Muscle of leg (tissue), 11 donors: ENCODE data around the gene GRID1. TPM values are rescaled to one million over a fixed set of nuclear protein-coding genes. Genes with fewer than 3 reads are reported as not detected.
A peak's percentile ranks its signal among the peaks of the same experiment; 100 is the strongest.
"Not testable (repeated sequence)": the region's sequence is repeated elsewhere in the genome, so short reads cannot be mapped to it uniquely, and the experiment has no call there.

Experiments
- DNase-seq: peaks from one replicate; pipeline ENCODE4 v3.0.0; 2013
- H3K27ac ChIP-seq: one replicate; pipeline ENCODE4 v1.5.1; 2013; ENCODE audit warnings: mild to moderate bottlenecking, low read length, control low read depth
- H3K27me3 ChIP-seq: one replicate; pipeline ENCODE4 v1.6.1; 2013; ENCODE audit warnings: low read length; ENCODE audit not compliant: control insufficient read depth, insufficient read depth
- H3K36me3 ChIP-seq: one replicate; pipeline ENCODE4 v1.6.1; 2013; ENCODE audit warnings: low read length; ENCODE audit not compliant: control insufficient read depth, insufficient read depth
- H3K4me1 ChIP-seq: one replicate; pipeline ENCODE4 v1.6.1; 2013; ENCODE audit warnings: low read length; ENCODE audit not compliant: control insufficient read depth, insufficient read depth
- H3K4me3 ChIP-seq: one replicate; pipeline ENCODE4 v1.5.1; 2013; ENCODE audit warnings: low read length, control low read depth
- H3K9me3 ChIP-seq: replicated peaks from 2 replicates; pipeline ENCODE4 v1.6.1; 2013; ENCODE audit warnings: low read depth, low read length; ENCODE audit not compliant: control insufficient read depth
- WGBS: methylation state at CpG from one replicate; pipeline ENCODE4 v1.1.5; 2013; ENCODE audit warnings: missing lambda C conversion rate; ENCODE audit not compliant: insufficient coverage; 5-methylcytosine and 5-hydroxymethylcytosine counted together
- polyA plus RNA-seq, 8 donors: library from polyadenylated mRNA; unstranded; fragments of 120-200 nt; gene quantifications; one replicate each; pipeline versions ENCODE4 v1.2.1 to v1.2.3, GENCODE V29; 2013; ENCODE audit warnings: inconsistent platforms in 1 of 8, low replicate concordance in 1 of 8; ENCODE audit not compliant: insufficient read length in 8 of 8, insufficient read depth in 1 of 8
- total RNA-seq: library from RNA; stranded (reverse); fragments of 120-200 nt; gene quantifications from one replicate; pipeline ENCODE4 v1.2.4, GENCODE V29; 2013

The GRID1 gene
- total and polyA plus RNA-seq, 9 donors, result 2.4 to 6.1 (median 3.1) TPM

DNA sequence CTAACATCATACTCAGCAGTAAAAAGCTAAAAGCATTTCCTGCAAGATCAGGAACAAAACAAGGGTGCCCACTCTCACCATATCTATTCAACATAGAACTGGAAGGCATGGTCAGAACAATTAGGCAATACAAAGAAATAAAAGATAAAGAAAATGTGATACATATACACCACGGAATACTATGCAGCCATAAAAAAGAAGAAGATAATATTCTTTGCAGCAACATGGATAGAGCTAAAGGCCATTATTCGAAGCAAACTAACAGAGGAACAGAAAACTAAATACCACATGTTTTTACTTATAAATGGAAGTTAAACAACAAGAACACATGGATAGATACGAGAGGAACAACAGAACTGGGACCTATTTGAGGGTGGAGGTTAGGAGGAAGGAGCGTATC, 652.7 kb downstream of the GRID1 start:
- Histone ChIP-seq H3K27ac (no peak overlapping the region), H3K27me3 (no peaks in the 10 kb centered on the region), H3K36me3 (no peaks in the 10 kb centered on the region), H3K4me3 (no peak overlapping the region), H3K9me3 (no peaks in the 10 kb centered on the region), H3K4me1 (no peaks in the 10 kb centered on the region)
- no CpG with 5 or more reads among the region's 4 CpGs for WGBS
- DNase-seq, result no peak

DNA sequence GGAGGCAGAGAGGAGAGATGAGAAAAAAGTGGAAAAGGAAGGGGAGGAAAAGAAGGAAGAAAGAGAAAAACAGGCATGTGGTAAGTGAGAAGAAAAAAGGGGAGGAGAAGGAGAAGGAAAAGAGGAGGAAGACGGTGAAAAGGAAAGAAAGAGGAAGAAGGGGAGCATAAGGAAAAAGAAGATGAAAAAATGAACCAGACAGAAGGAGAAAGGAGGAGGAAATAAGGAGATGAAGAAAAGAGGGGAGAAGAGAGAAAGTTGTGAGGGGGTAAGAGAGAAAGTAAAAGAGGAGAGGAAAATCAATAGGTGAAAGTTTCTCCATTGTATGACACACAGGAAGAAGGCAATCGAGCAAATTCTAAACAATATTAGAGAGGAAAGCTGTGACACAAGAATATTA, 663.8 kb downstream of the GRID1 start:
- Histone ChIP-seq H3K27ac (no peak overlapping the region), H3K4me3 (no peak overlapping the region), H3K27me3 (no peaks in the 10 kb centered on the region), H3K9me3 (no peaks in the 10 kb centered on the region), H3K36me3 (no peaks in the 10 kb centered on the region), H3K4me1 (no peaks in the 10 kb centered on the region)
- WGBS, result 86% methylated on average over 1 of the region's 2 CpGs
- no peak for DNase-seq

DNA sequence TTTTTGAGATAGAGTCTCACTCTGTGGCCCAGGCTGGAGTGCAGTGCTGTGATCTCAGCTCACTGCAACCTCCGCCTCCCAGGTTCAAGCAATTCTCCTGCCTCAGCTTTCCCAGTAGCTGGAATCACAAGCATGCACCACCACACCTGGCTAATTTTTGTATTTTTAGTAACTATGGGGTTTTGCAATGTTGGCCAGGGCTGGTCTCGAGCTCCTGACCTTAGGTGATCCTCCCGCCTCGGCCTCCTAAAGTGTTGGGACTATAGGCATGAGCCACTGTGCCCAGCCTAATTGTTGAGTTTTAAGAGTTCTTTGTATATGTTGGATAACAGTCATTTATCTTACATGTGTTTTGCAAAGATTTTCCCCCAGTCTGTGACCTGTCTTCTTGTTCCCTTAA, 667.5 kb downstream of the GRID1 start:
- H3K27ac ChIP-seq, DNase-seq, H3K27me3 ChIP-seq, H3K36me3 ChIP-seq, H3K9me3 ChIP-seq, H3K4me3 ChIP-seq, H3K4me1 ChIP-seq: not testable (repeated sequence)
- 69% methylated on average over 3 of the region's 4 CpGs for WGBS

DNA sequence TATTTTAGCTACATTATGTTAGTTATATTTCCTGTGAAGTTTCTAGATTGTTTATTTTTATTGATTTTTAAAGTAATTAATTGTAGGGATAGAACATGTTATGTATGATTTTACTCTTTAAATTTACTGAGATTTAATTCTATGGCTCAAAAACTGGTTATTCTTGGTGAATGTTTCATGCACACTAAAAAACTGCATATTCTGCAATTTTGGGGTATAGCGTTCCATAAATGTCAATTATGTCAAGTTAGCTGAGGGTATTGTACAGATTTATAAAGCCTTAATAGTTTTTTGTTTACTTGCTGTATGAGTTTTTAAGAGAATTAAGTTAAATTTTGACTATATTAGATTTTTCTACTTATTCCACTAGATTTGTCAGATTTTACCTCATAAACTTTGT, 669.7 kb downstream of the GRID1 start:
- WGBS, result no CpG with 5 or more reads among the region's 1 CpG
- Histone ChIP-seq H3K36me3 (no peaks in the 10 kb centered on the region), H3K4me1 (no peaks in the 10 kb centered on the region), H3K27ac (no peak overlapping the region), H3K9me3 (no peaks in the 10 kb centered on the region), H3K4me3 (no peak overlapping the region), H3K27me3 (no peaks in the 10 kb centered on the region)
- no peak for DNase-seq

DNA sequence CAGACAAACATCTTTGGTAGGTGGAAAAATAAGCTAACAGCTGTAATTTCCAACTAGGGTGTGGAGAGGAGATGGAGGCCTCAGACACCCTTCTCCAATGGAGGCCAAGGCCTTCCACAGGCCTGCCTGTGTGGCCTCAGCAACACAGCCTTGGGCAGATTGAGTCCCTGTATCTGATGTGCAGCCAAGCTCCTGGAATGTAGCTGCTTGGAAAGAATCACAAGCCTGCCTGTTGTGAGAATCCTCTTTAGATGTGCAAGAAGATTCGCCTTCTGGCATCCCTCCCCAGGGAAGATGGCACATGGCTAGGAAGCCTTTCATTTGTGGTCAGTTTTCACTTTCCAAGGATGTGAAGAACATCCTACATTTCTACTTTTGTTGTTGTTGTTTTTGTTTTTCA, 684.0 kb downstream of the GRID1 start:
- WGBS, result no CpG with 5 or more reads among the region's 1 CpG
- no peaks in the 10 kb centered on the region for H3K36me3 ChIP-seq
- no peak overlapping the region for H3K4me3 ChIP-seq
- H3K27ac ChIP-seq, result no peak overlapping the region
- DNase-seq, result peak; percentile 10
- H3K27me3 ChIP-seq, result no peaks in the 10 kb centered on the region
- H3K9me3 ChIP-seq, result no peaks in the 10 kb centered on the region
- H3K4me1 ChIP-seq, result no peaks in the 10 kb centered on the region

DNA sequence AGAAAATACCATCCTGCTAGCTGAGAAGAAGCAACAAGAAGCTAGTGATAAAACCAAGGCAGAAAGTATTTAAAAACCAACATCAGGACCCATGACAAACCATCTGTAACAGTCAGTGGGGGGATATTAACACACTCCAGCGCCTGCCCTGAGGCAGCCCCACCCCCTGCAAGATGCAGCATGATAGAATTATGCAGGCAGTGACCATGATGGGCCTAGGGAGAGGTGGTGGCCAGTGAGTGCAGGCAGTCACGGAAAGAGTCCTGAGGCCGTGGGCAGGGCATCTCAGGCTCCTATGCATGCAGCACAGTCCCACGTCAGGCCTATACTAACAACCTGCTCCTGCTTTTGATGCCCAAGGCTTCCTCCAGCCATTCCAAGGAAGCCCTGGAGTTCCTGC, 686.9 kb downstream of the GRID1 start:
- Histone ChIP-seq H3K4me3 (no peak overlapping the region), H3K36me3 (no peaks in the 10 kb centered on the region), H3K27me3 (no peaks in the 10 kb centered on the region), H3K27ac (no peak overlapping the region), H3K9me3 (no peaks in the 10 kb centered on the region), H3K4me1 (no peaks in the 10 kb centered on the region)
- DNase-seq, result no peak
- WGBS, result 93% methylated on average over 2 of the region's 4 CpGs

DNA sequence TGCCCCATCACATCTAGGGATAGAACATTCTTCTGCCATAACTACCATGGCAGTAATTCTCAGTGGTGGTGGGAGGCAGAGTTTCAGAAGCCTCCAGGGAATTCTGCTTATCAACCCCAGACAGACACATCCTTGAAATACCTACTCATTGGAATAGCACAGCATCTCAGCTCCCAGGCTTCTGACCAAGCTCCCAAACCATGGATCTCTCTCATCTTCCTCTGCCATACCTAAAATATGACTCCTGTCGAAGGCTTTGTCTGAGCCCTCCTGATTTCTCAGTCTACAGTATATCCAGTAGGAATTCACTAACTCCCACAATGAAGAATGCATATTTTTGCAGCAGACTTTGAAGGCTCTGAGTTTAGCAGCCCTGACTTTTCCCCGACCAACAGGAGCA, 687.5 kb downstream of the GRID1 start:
- Histone ChIP-seq H3K27me3 (no peaks in the 10 kb centered on the region), H3K4me3 (no peak overlapping the region), H3K27ac (no peak overlapping the region), H3K4me1 (no peaks in the 10 kb centered on the region), H3K9me3 (no peaks in the 10 kb centered on the region), H3K36me3 (no peaks in the 10 kb centered on the region)
- no peak for DNase-seq
- WGBS, result 75% methylated on average over 1 of the region's 2 CpGs

DNA sequence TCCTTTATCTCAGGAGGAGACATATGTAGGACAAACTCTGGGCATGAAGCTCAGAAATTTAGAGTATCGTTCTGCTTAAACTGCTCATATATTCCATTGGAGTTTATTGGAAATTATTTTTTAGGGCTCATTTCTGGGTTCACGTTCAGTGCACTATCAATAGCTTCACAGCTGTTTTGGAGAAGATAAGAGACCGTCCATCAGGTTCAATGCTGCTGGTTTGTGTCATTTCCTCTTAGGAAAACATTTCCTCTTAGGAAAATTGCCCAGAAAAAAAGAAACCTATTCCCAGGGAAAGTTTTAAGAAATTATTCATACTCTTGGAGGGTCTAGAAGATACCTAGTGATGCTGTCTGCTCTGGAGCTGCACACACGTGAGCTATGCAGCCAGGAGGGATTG, 691.7 kb downstream of the GRID1 start:
- Histone ChIP-seq H3K4me1 (no peaks in the 10 kb centered on the region), H3K9me3 (peaks cover 5% of the 10 kb centered on the region), H3K27me3 (no peaks in the 10 kb centered on the region), H3K27ac (no peak overlapping the region), H3K4me3 (no peak overlapping the region), H3K36me3 (no peaks in the 10 kb centered on the region)
- DNase-seq, result no peak
- WGBS, result 33% methylated on average over 1 of the region's 4 CpGs

DNA sequence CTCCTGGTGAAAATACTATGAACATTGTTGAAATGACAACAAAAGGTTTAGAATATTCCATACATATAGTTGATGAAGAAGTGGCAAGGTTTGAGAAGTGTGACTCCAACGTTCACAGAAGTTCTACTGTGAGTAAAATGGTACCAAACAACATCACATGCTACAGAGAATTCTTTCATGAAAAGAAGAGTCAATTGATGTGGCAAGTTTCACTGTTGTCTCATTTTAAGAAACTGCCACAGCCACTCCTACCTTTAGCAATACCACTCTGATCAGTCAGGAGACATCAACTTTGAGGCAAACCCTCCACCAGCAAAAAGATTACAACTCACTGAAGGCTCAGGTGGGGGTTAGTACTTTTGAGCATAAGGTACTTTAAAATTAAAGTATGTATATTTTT, 693.3 kb downstream of the GRID1 start:
- DNase-seq, result no peak
- Histone ChIP-seq H3K9me3 (peaks cover 5% of the 10 kb centered on the region), H3K27ac (no peak overlapping the region), H3K36me3 (no peaks in the 10 kb centered on the region), H3K4me1 (no peaks in the 10 kb centered on the region), H3K4me3 (no peak overlapping the region), H3K27me3 (no peaks in the 10 kb centered on the region)
- no CpG with 5 or more reads among the region's 1 CpG for WGBS

DNA sequence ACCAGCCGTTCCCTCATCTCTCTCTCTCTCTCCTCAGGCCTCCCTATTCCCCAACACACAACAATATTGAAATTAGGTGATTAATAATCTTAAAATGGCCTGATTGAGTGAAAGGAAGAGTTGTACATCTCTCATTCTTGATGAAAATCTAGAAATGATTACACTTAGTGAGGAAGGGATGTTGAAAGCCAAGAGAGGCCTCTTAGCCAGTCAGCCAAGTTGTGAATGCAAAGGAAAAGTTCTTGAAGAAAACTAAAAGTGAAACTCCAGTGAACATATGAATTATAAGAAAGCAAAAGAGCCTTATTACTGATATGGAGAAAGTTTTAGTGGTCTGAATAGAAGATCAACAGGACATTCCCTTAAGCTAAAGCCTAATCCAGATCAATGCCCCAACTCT, 695.1 kb downstream of the GRID1 start:
- Histone ChIP-seq H3K36me3 (no peaks in the 10 kb centered on the region), H3K27me3 (no peaks in the 10 kb centered on the region), H3K27ac (no peak overlapping the region), H3K4me3 (no peak overlapping the region), H3K9me3 (peaks cover 5% of the 10 kb centered on the region), H3K4me1 (no peaks in the 10 kb centered on the region)
- WGBS, result no CpG with 5 or more reads among the region's 1 CpG
- DNase-seq, result no peak

DNA sequence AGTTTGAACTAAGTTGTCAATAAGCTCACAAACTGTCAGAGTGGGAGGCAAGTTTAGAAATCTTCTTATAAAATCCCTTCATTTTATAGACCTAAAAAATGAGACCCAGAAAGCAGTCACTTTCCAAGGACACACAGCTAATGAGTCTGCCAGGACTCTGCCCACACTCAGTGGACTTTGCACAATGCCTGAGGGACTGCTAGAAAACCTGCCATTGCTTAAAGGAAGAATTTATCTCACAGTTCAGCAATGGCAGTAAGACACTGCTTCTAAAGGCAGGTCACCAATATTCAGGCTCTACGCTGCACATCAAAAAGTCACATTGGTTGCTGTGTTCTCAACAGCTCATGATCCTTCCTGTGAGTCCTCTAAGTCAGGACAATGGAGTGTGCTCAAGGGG, 698.1 kb downstream of the GRID1 start:
- 86% methylated on average over 1 of the region's 1 CpG for WGBS
- no peak overlapping the region for H3K4me3 ChIP-seq
- H3K9me3 ChIP-seq, result peaks cover 5% of the 10 kb centered on the region
- no peaks in the 10 kb centered on the region for H3K4me1 ChIP-seq
- H3K36me3 ChIP-seq, result no peaks in the 10 kb centered on the region
- H3K27me3 ChIP-seq, result no peaks in the 10 kb centered on the region
- DNase-seq, result no peak
- no peak overlapping the region for H3K27ac ChIP-seq
